Panc1 (cell line): ENCODE results near the gene SBNO2. TPM values are rescaled to one million over a fixed set of nuclear protein-coding genes. Genes with fewer than 3 reads are reported as not detected.

Experiments used
- ATAC-seq: fragments of 200-7000 bp; cut with Tn5 transposase; 2 replicates; pipeline ENCODE4 v1.9.1; 2020; ENCODE audit warnings: mild to moderate bottlenecking, moderate library complexity
- BruUV-seq: library from RNA; stranded (reverse); fragments of 400-500 nt; replicated peaks from 2 replicates; lab custom pipeline; 2021; lab: Mats Ljungman, UMichigan
- CTCF ChIA-PET: fragments of 300-600 bp; sonication (Branson Sonifier 250); formaldehyde crosslinking; loops from one replicate; lab custom pipeline; 2022; ENCODE audit warnings: antibody characterized with exemption; lab: Charles Lee
- POLR2A ChIA-PET: fragments of 300-600 bp; sonication (Branson Sonifier 250); formaldehyde crosslinking; loops from one replicate; lab custom pipeline; 2022; ENCODE audit warnings: antibody characterized with exemption; lab: Charles Lee
- DNase-seq: peaks from one replicate; pipeline ENCODE4 v3.0.0-alpha.2; 2010; ENCODE audit warnings: low read depth, low spot score
- H3K27ac ChIP-seq: 2 replicates; pipeline ENCODE4 v1.5.1; 2011; ENCODE audit warnings: mild to moderate bottlenecking, low read length, inconsistent platforms
- H3K27me3 ChIP-seq: fragments of 200-500 bp; sonication (Bioruptor generic); 2 replicates; pipeline ENCODE4 v1.6.0; 2014; ENCODE audit warnings: low read length, inconsistent platforms; ENCODE audit not compliant: control insufficient read depth, insufficient read depth
- H3K36me3 ChIP-seq: fragments of 200-500 bp; sonication (Bioruptor generic); 2 replicates; pipeline ENCODE4 v1.5.1; 2014; ENCODE audit warnings: inconsistent platforms, mild to moderate bottlenecking, low read length, moderate library complexity; ENCODE audit not compliant: control insufficient read depth, insufficient read depth
- H3K4me1 ChIP-seq: 2 replicates; pipeline ENCODE4 v1.5.1; 2011; ENCODE audit warnings: inconsistent platforms, mild to moderate bottlenecking, low read length, moderate library complexity; ENCODE audit not compliant: control insufficient read depth, insufficient read depth
- H3K4me3 ChIP-seq, 2 experiments: 2 replicates each; pipeline ENCODE4 v1.5.1; 2011 to 2012; ENCODE audit warnings: low read depth in 2 of 2, low read length in 2 of 2, mild to moderate bottlenecking in 2 of 2, inconsistent platforms in 1 of 2, moderate library complexity in 1 of 2
- H3K9me3 ChIP-seq: fragments of 200-500 bp; sonication (Bioruptor generic); 2 replicates; pipeline ENCODE4 v1.5.1; 2014; ENCODE audit warnings: low read depth, mild to moderate bottlenecking, inconsistent platforms, low read length, moderate library complexity; ENCODE audit not compliant: control insufficient read depth, insufficient read depth
- POLR2AphosphoS5 ChIP-seq: IDR thresholded peaks from 2 replicates; pipeline ENCODE4 v1.6.1; 2012; ENCODE audit warnings: mild to moderate bottlenecking, low read depth, low read length, moderate library complexity
- SIN3A ChIP-seq: IDR thresholded peaks from 2 replicates; pipeline ENCODE4 v1.6.1; 2012; ENCODE audit warnings: low read depth, mild to moderate bottlenecking, low read length, moderate library complexity, borderline replicate concordance; ENCODE audit not compliant: insufficient read depth
- TCF7L2 ChIP-seq: IDR thresholded peaks from 2 replicates; pipeline ENCODE4 v1.6.1; 2011; ENCODE audit warnings: mild to moderate bottlenecking, low read depth, low read length, inconsistent platforms
- in situ Hi-C: cut with HindIII; loops from 2 replicates; pipeline ENCODE4 v1.10.0; 2016; ENCODE audit warnings: low sequenced_read_pairs, low pct_unique_long_range_greater_than_20kb
- intact Hi-C: fragments of 100-400 bp; cut with micrococcal nuclease; formaldehyde crosslinking; loops from one replicate; pipeline ENCODE4 v1.10.0; 2022; ENCODE audit not compliant: unreplicated experiment
- total RNA-seq: library from RNA; stranded (reverse); gene quantifications from one replicate; pipeline ENCODE4 v1.2.1, GENCODE V29; 2021; ENCODE audit not compliant: unreplicated experiment
- TF ChIP-seq, protein P1 (sequence below): fragments of 450-650 bp; IDR thresholded peaks from 2 replicates; pipeline ENCODE4 v1.5.1; 2017; ENCODE audit warnings: mild to moderate bottlenecking
- TF ChIP-seq, protein P2 (sequence below), 2 experiments: IDR thresholded peaks; 2 replicates each; pipeline ENCODE4 v1.6.1; 2011 to 2012; ENCODE audit warnings: low read depth in 2 of 2, control low read depth in 1 of 2, low read length in 1 of 2, mild to moderate bottlenecking in 1 of 2, moderate library complexity in 1 of 2; ENCODE audit not compliant: insufficient read depth in 1 of 2

The SBNO2 gene
- total RNA-seq, 1 experiment from 2014 or later = 101 TPM

- CTCF ChIA-PET = no interaction called here
- POLR2A ChIA-PET = interaction anchor here (0.6 kb wide), 1 partner anchor 27 kb away, joined by 3 read pairs; no protein-coding TSS in a partner anchor
- no peak overlapping the region for H3K4me3 ChIP-seq
- TF ChIP-seq TCF7L2 (no peak), POLR2AphosphoS5 (no peak), SIN3A (no peak)
- TF ChIP-seq, protein P1, sequence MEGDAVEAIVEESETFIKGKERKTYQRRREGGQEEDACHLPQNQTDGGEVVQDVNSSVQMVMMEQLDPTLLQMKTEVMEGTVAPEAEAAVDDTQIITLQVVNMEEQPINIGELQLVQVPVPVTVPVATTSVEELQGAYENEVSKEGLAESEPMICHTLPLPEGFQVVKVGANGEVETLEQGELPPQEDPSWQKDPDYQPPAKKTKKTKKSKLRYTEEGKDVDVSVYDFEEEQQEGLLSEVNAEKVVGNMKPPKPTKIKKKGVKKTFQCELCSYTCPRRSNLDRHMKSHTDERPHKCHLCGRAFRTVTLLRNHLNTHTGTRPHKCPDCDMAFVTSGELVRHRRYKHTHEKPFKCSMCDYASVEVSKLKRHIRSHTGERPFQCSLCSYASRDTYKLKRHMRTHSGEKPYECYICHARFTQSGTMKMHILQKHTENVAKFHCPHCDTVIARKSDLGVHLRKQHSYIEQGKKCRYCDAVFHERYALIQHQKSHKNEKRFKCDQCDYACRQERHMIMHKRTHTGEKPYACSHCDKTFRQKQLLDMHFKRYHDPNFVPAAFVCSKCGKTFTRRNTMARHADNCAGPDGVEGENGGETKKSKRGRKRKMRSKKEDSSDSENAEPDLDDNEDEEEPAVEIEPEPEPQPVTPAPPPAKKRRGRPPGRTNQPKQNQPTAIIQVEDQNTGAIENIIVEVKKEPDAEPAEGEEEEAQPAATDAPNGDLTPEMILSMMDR = no peak
- TF ChIP-seq, protein P2, sequence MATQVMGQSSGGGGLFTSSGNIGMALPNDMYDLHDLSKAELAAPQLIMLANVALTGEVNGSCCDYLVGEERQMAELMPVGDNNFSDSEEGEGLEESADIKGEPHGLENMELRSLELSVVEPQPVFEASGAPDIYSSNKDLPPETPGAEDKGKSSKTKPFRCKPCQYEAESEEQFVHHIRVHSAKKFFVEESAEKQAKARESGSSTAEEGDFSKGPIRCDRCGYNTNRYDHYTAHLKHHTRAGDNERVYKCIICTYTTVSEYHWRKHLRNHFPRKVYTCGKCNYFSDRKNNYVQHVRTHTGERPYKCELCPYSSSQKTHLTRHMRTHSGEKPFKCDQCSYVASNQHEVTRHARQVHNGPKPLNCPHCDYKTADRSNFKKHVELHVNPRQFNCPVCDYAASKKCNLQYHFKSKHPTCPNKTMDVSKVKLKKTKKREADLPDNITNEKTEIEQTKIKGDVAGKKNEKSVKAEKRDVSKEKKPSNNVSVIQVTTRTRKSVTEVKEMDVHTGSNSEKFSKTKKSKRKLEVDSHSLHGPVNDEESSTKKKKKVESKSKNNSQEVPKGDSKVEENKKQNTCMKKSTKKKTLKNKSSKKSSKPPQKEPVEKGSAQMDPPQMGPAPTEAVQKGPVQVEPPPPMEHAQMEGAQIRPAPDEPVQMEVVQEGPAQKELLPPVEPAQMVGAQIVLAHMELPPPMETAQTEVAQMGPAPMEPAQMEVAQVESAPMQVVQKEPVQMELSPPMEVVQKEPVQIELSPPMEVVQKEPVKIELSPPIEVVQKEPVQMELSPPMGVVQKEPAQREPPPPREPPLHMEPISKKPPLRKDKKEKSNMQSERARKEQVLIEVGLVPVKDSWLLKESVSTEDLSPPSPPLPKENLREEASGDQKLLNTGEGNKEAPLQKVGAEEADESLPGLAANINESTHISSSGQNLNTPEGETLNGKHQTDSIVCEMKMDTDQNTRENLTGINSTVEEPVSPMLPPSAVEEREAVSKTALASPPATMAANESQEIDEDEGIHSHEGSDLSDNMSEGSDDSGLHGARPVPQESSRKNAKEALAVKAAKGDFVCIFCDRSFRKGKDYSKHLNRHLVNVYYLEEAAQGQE (IDR thresholded peaks at IDR 0.05; ENCODE audit: insufficient read depth in 1 of 2, low read depth in 2 of 2, low read length in 1 of 2) = no peak
- no peaks in the 10 kb centered on the region for H3K27me3 ChIP-seq
- in situ Hi-C loops (no loop called here), intact Hi-C loops (no loop called here)
- ATAC-seq (peak; percentile 62), DNase-seq (no peak)
- no peak overlapping the region for H3K27ac ChIP-seq
- no peaks in the 10 kb centered on the region for H3K36me3 ChIP-seq
- H3K9me3 ChIP-seq = no peaks in the 10 kb centered on the region
- peaks cover under 1% of the 10 kb centered on the region; the same call in 1 of the 2 replicates for H3K4me1 ChIP-seq
- no TSS peak for BruUV-seq
Measured at GRCh38 chr19:1082165-1082927, 91.7 kb downstream of the SBNO2 start.

DNA sequence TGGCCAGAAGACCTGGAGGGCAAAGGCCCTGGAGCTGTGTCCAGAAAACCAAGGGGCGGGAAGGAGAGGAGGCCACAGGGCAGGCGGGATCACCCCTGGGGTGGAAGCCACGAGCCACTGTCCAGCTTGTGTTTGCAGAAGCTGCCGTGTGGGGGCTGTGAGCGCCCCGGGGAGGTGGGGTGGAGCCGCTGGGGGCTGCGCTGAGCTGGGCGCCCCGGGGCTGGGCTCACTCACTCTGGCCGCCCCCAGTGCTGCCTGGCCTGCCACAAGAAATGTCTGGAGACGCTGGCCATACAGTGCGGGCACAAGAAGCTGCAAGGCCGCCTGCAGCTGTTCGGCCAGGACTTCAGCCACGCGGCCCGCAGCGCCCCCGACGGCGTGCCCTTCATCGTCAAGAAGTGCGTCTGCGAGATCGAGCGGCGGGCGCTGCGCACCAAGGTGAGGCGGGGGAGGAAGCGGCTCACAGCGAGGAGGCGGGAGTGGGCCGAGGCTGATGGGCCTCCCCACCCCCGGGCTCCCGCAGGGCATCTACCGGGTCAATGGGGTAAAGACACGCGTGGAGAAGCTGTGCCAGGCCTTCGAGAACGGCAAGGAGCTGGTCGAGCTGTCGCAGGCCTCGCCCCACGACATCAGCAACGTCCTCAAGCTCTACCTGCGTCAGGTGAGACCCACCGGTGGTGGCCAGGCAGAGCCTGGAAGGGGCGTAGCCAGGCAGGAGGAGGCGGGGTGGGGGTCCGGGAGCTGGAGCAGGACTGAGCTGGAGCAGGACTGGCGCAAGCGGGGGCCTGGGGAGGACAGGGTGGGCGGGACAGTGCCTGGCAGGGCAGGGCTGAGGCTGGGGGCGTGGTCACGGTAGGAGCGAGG lies 92.5 kb downstream of the SBNO2 start:
- no peaks in the 10 kb centered on the region for H3K9me3 ChIP-seq
- ChIA-PET POLR2A (interaction anchor here (0.6 kb wide), 1 partner anchor 26 kb away, joined by 3 read pairs; no protein-coding TSS in a partner anchor), CTCF (no interaction called here)
- H3K27me3 ChIP-seq = no peaks in the 10 kb centered on the region
- intact Hi-C loops (no loop called here), in situ Hi-C loops (no loop called here)
- TF ChIP-seq, protein P1 = no peak
- TF ChIP-seq, protein P2 (IDR thresholded peaks at IDR 0.05; ENCODE audit: insufficient read depth in 1 of 2, low read depth in 2 of 2, low read length in 1 of 2) = no peak
- TF ChIP-seq TCF7L2 = no peak
- TF ChIP-seq POLR2AphosphoS5 = no peak
- no peak for TF ChIP-seq SIN3A
- DNase-seq (no peak), ATAC-seq (no peak; the same call in 1 of the 2 replicates)
- no peaks in the 10 kb centered on the region for H3K36me3 ChIP-seq
- H3K27ac ChIP-seq = no peak overlapping the region
- peaks cover 4% of the 10 kb centered on the region; the same call in 1 of the 2 replicates for H3K4me1 ChIP-seq
- H3K4me3 ChIP-seq = no peak overlapping the region
- BruUV-seq = no TSS peak
